ENCODE results near the gene UTRN.

UTRN gene

DNA sequence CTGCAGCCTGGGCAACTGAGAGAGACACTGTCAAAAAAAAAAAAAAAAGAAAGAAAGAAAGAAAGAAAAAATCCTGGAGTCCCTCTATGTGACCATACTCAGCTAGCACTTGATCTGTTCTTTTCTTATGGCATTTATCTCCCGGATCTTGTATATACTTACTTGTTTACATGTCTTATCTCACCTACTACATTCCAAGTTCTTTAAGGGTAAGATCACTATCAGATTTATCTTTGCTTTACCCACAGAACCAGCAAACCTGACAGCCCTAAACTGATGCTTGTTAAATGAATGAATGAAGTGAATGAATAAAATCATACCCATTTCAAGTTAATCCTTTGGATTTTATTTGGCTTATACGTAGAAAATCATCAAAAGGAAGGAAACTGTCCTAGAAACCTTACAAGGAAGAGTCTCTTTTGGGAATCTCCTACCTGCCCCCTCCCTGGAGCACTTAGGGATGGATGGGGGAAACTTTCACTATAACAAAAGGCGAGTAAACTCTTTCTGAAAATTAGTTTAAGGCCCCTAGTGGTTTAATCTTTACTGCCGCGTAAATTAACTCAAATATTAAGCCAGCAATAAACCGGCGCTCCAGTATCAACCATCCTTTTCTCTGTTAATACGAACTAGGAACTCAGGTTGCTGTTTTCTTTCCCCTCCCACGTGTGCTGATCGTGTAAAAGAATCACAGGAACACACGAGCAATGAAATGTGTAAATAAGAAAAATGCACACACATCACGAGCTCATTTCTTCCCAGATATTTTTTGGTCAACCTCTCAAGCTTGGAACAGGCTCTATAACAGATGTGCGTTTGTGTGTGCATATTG lies 1.3 kb upstream of the UTRN start:
- DNase-seq = no peak

DNA sequence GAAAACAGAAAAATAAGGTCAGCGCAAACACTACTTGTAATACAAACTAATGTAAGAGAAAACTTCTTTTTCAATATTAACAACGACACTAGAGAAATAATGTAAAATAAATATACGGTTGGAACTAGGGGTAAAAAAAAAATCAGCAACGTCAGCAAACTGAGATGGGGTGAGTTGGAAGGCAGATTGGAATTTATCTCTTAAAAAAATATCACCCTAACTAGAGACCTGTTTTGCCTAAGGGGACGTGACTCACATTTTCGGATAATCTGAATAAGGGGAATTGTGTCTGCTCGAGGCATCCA lies 705 bp upstream of the UTRN start:
- DNase-seq = no peak

GRCh38 chr6:144285548-144285797 lies 338 bp downstream of the UTRN start:
- no peak for DNase-seq

DNA sequence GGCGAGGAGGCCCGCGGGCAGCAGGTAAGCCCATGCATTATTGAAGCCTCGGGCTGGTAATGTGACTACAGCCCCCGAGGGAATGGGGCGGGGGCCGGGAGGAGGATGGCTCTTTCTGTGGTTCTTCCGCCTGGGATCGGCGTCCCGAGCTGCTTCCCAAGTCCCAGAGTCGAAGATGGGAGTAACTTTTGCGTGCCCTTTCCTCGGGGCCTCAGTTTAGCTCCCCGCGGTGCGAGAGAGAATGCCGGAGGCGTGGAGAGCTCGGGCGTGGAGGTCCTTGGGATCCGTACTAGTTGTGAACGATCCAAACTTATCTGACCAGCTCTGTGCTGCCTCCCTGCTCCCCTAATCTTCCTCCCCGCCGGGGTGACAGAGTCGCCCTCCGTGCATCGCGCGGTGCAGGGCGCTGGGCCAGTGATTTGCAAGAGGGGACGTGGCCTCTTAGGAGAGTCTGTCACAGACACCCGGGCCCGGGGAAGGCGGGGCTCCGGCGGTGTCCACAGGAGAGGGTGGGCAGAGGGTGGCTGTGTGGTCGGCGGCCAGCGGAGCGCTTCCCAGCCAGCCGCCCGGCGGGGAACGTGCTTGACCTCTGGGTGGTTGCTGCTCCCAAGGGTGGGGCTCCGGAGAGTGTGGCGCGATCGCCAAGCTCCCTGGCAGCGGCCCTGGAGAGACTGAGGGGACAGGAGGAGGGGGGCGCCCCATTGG lies 815 bp downstream of the UTRN start:
- peak; percentile 82 for DNase-seq

DNA sequence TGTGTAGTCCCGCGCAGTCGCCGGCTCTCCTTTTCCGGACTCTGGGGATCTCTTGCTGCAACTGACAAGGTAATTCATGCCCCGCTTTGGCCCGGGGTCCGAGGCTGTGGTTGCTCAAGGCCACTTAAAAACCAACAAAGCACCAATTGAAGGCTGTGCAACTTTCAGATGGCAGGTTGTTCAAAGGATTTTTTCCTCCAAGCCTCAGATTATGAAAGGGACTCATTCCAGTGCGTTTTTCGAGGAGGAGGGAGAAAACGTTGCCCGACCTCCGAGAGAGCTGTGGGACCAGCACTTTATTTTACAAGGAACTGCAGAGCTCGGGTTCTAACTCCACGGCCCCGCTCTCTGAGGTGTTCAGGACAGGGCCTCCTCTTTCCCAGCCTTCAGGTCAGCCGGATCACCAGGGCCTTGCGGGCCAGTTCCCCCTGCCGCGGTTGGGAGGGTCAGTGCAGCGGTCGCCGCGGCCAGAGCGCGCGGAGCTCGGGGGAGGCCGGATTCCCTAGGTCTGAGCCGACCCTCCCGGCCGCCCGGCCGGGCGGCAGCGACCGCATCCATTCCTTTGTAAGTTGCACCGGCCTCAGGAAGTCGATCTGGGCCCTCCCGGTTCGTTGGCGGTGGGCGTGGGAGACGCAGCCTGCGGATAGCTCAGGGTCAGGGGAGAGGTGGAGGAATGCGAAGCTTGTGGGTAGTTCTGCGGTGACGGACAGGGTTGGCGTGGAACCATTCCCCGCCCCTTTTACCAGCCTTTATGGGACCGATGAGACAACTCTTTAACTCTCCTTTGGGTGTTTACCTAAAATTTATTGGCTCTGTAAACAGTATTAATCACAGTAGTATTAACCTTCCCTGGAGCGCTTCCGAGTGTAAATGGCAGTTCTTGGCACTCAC lies 1.6 kb downstream of the UTRN start:
- peak; percentile 86 for DNase-seq

DNA sequence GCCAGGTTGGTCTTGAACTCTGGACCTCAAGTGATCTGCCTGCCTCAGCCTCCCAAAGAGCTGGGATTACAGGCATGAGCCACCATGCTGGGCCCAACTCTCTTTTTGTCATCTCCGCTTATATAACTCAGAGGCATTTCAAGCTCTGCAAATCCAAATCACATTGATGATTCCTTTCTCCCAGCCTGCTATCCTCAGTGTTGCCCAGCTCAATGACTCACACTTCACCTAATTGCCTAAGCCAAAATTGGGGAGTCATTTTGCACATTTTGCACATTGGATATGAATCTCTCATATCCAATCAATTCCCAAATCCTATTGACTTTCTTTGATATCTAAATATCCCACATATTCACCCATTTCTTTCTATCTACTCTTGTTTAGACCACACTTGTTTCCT lies 3.9 kb downstream of the UTRN start:
- no peak for DNase-seq

GRCh38 chr6:144292372-144292771 lies 7.2 kb downstream of the UTRN start:
- DNase-seq = no peak

DNA sequence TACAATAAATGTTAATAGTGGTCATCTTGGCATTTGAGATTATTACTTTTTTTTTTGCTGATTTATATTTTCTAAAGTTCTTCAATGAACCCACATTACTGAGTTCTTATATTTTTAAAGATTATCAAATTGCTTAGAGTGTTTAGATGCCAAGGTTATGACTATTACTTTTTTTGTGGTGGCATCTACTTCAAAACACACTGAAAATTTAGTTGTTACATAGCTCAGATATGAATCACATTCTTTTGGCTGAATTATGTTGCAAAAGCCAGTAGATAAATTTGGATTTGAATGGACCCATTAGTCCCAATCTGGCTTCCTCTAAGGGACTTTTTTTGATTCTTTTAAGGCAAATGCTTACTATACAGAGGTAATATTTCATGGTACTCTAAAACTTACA lies 8.9 kb downstream of the UTRN start:
- no peak for DNase-seq

DNA sequence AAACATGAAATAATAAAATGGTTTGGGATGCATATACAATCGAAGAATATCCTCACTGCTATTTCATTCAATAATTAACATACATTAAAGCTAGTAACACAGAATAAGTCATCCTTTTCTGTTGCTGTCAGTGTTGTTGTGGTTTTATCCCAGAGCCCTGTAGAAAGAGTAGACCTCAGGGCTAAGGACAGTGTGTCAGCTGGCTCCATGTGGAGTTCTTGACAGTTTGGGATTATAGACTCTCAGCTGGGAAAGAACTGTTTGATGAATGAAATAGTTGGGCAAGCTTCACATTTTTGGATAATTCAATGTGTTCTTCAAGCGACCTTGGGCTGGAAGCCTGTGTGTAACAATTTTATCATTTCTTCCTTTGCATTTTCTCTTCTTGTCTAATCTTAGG lies 10.1 kb downstream of the UTRN start:
- DNase-seq = no peak

DNA sequence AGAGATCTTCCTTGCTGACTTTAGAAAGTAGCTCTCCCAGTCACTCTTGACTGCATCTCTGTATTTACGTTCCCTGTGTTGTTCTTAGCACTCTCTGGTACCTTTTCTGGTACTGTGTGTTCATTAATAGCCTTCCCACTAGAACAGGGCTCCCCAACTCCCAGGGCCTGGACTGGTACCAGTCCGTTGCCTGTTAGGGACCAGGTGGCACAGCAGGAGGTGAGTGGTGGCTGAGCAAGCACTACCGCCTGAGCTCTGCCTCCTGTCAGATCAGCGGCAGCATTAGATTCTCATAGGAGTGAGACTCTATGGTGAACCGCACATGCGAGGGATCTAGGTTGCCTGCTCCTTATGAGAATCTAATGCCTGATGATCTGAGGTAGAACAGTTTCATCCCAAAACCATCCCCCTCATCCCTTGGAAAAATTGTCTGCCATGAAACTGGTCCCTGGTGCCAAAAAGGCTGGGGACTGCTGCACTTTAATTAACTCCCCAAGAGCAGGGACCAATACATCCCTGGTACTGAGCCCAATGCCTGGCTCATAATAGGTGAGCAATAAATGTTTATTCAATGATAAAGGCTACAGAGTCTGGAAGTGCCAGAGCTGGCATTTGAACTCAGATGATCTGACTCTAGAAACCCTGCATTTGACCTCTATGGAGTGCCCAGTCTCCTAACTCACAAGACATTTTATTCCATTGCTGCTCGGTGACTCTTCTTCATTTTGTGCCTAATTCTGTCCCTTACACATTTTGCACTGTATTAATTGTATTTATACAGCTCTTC lies 11.0 kb downstream of the UTRN start:
- no peak for DNase-seq

- DNase-seq = peak; percentile 51
Observed at GRCh38 chr6:144296973-144297372, 11.8 kb downstream of the UTRN start.

DNA sequence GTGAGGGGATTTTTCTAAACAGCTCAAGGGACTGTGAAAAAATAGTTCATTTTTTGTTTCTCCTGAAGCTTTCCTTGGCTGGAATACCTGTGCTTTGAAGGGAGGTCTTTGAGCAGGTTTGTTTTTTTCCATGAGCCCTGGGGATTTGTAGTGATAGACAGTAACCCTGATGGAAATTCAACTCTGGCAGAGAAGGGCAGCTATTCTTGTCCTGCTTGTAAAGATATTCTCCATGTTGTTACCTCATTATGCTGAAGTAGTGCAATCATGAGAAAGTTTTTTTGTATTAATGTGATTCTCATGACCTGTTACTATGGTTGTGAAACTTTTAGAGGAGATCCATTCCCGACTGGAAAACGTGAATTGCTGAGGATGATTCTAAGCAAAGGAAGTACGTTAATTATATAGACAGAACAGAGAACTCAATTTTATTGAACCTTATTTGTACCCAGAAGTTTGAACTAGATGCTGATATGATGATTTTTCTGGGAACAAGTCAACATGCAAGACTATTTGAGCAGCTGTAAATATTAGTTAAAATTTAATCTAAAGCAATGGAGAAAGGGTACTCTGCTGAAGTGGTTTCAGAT lies 12.5 kb downstream of the UTRN start:
- DNase-seq = no peak

- DNase-seq = no peak
Observed at GRCh38 chr6:144298194-144298593, 13.1 kb downstream of the UTRN start.

DNA sequence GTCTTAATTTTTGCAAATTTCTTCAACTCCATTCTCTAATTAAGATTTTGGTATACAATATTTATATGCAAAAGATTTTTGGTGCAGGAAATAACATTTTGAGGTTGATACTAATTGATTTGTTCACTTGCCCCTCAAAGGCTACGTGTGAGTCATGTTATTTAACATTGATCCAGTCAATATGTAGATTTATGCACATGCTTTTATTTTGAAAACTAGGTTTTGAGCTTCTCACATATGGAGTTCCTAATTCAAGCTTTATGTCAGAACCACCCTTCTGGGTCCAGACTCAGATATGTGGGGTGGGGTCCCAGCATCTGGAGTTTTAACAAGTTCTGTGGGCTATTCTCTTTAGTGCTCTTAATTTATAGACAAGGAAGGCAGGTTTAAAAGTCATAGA lies 13.8 kb downstream of the UTRN start:
- no peak for DNase-seq

DNA sequence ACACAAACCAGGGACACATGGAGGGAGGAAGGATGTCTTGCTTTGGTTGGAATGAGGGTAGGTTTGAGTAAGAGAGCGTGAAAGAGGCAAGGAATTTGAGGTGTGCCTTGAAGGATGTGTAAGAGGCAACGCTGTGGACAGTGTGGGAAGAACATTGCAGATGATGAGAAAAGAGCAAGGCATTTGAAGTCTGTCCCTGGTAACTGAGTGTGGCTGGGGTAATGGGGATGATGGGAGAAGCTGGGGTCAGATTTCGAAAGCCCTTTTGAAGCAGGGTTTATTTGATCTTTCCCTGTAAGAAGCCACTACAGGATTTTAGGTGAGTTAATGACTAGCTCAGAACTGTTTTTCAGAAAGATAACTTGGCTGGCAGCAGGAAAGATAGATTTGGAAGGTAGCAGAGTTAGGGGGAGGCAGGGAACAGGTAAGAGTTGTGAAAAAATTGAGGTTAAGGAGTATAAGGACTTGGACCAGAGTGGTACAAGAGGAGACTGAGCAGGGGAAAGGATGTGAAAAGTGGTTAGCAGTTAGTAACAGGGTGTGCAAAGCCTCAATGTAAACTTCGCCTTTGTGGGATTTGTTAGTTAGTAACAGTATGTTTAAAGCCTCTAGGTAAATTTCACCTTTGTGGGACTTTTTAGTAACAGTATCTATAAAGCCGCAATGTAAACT lies 17.7 kb downstream of the UTRN start:
- no peak for DNase-seq

DNA sequence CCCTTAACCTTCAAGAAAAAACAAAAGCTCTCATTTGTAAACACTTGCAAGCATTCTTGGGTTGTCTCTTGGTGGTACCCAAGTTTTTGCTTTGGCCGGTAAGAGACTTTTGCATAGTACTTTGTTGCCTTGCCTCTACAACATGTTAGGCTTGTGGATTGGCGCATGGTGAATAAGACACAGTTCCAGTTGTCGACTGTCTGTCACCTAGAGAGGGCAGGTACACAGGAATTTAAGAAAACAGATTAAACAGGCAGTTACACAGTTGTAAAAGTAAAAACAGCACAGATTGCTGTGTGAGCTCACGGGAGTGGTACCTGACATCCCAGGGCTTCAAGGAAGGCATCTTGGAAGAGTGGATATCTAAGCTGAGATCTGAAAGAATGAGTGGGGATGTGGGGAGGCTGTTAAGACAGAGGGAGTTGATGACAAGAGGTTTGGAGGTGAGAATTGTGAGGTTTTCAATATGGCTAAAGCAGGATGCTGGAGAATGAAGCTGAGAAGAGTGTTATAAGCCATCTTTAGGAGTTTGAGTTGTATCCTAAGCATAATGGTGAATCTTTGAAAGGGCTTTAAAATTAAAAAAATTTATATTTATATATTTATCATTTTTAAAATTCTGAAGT lies 19.2 kb downstream of the UTRN start:
- no peak for DNase-seq

- no peak for DNase-seq
Observed at GRCh38 chr6:144305567-144305966, 20.4 kb downstream of the UTRN start.

DNA sequence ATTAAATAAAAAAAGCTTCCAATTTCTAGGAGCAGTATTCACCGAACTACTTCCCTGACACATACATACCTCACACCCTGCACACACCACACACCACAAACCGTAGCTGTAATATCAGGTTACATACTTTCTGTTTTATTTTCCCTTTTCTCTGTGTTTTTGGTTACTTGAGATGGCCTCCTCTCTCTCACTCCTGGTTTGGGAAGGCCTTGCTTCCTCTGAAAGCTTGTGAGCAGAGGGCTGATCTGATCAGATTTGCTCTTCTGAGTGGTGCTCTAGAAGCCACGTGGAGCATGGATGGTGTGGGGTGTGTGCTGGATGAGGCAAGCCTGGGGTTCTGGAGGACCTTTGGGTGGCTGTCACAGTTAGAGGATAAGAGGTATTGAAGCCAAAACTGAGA lies 20.9 kb downstream of the UTRN start:
- DNase-seq = no peak

DNA sequence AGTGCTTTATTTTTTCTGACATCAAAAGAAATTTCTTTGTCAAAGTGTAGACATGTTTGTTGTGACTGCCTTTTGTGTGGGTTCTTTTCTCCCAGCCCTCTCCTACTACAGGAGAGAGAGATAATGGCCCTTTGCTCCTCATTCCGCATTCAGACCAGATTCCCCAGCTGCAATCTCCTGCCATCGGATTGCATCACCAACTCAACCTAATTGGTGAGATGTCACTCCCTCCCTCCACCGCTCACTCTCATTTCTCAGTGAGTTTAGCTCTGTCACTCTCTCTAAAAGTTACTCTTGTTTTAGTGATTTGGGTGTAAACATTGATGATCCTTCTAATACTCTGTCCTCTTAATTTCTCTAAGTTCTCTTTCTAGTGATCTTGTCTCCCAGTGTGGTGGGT lies 22.7 kb downstream of the UTRN start:
- no peak for DNase-seq

- no peak for DNase-seq
Observed at GRCh38 chr6:144310765-144311164, 25.6 kb downstream of the UTRN start.

DNA sequence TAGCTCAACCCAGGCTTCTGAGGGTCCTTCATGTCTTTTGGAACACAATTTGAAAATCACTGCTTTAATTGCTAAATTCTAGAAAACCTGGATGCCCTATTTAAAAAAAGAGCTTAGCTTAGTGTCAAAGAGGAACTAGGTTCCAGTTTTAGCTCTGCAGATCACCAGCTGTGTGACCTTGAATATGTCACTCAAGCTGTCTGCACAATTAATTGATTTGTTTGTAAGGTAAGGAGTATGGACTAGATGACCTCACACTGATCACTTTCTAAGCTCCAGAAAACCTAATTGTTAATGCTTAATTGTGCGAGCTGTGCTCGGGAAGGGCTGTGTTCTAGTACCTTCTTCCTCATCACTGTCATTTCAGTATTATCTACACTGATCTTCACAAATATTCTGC lies 26.2 kb downstream of the UTRN start:
- DNase-seq = no peak

DNA sequence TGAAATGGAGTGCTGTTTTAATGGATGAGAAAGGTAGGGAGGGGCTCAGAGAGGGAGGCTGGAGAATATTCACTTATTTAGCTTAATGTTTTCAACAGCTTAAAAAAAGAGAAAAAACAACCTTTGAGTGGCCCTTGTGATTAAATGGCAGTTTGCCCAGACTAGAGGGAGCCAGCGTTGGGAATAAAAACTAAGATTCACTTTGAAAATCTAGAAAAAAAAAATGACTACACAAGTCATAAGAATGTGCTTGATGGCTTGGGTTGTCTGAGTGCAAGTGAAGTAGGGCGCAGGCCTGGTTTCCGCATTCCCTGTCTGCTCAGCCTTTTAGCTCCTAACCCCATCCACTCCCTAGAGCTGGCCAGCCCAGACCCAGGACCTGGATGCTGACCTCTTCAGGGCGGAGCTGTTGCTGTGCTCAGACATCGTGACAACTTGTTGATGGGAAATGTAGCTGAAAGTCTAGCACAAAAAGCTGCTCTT lies 28.9 kb downstream of the UTRN start:
- no peak for DNase-seq

Measured in left hindlimb (tissue), 1 donor.